ENCODE data around the gene BCKDHA.
"Not testable (repeated sequence)": the region's sequence is repeated elsewhere in the genome, so short reads cannot be mapped to it uniquely, and the experiment has no call there.

BCKDHA gene

GRCh38 chr19:41402010-41402409 lies 4.4 kb downstream of the BCKDHA start:
- Histone ChIP-seq H3K9me3 (ENCODE audit: severe bottlenecking) (no peaks in the 10 kb centered on the region), H3K4me1 (ENCODE audit: insufficient read depth, poor library complexity, severe bottlenecking) (peaks cover 3% of the 10 kb centered on the region), H3K4me3 (ENCODE audit: severe bottlenecking) (no peak overlapping the region), H3K27me3 (ENCODE audit: insufficient read depth, poor library complexity, severe bottlenecking) (no peaks in the 10 kb centered on the region), H3K27ac (ENCODE audit: poor library complexity, severe bottlenecking) (no peak overlapping the region), H3K36me3 (ENCODE audit: low read depth) (no peaks in the 10 kb centered on the region)
- DNase-seq (ENCODE audit: low spot score) = no peak
- ATAC-seq (ENCODE audit: low read depth) = no peak
- no peak for TF ChIP-seq CTCF (IDR thresholded peaks at IDR 0.05; ENCODE audit: poor library complexity, severe bottlenecking)

GRCh38 chr19:41403181-41403970 lies 5.8 kb downstream of the BCKDHA start:
- Histone ChIP-seq H3K27ac (ENCODE audit: poor library complexity, severe bottlenecking) (no peak overlapping the region), H3K9me3 (ENCODE audit: severe bottlenecking) (no peaks in the 10 kb centered on the region), H3K27me3 (ENCODE audit: insufficient read depth, poor library complexity, severe bottlenecking) (no peaks in the 10 kb centered on the region), H3K36me3 (ENCODE audit: low read depth) (no peaks in the 10 kb centered on the region), H3K4me3 (ENCODE audit: severe bottlenecking) (no peak overlapping the region), H3K4me1 (ENCODE audit: insufficient read depth, poor library complexity, severe bottlenecking) (peaks cover 3% of the 10 kb centered on the region)
- ATAC-seq (ENCODE audit: low read depth) = no peak
- TF ChIP-seq CTCF (IDR thresholded peaks at IDR 0.05; ENCODE audit: poor library complexity, severe bottlenecking) = no peak
- DNase-seq (ENCODE audit: low spot score) = no peak

GRCh38 chr19:41405776-41406175 lies 8.2 kb downstream of the BCKDHA start:
- Histone ChIP-seq H3K36me3 (ENCODE audit: low read depth) (peaks cover 5% of the 10 kb centered on the region; the same call in 1 of the 2 replicates), H3K27me3 (ENCODE audit: insufficient read depth, poor library complexity, severe bottlenecking) (no peaks in the 10 kb centered on the region), H3K4me3 (ENCODE audit: severe bottlenecking) (no peak overlapping the region), H3K9me3 (ENCODE audit: severe bottlenecking) (no peaks in the 10 kb centered on the region), H3K27ac (ENCODE audit: poor library complexity, severe bottlenecking) (no peak overlapping the region), H3K4me1 (ENCODE audit: insufficient read depth, poor library complexity, severe bottlenecking) (peaks cover 4% of the 10 kb centered on the region)
- ATAC-seq (ENCODE audit: low read depth) (no peak), DNase-seq (ENCODE audit: low spot score) (no peak)
- no peak for TF ChIP-seq CTCF (IDR thresholded peaks at IDR 0.05; ENCODE audit: poor library complexity, severe bottlenecking)

GRCh38 chr19:41407271-41407670 lies 9.7 kb downstream of the BCKDHA start:
- no peaks in the 10 kb centered on the region for H3K27me3 ChIP-seq (ENCODE audit: insufficient read depth, poor library complexity, severe bottlenecking)
- H3K9me3 ChIP-seq (ENCODE audit: severe bottlenecking) = no peaks in the 10 kb centered on the region
- H3K4me3 ChIP-seq (ENCODE audit: severe bottlenecking) = no peak overlapping the region
- H3K4me1 ChIP-seq (ENCODE audit: insufficient read depth, poor library complexity, severe bottlenecking) = peaks cover 4% of the 10 kb centered on the region
- TF ChIP-seq CTCF (IDR thresholded peaks at IDR 0.05; ENCODE audit: poor library complexity, severe bottlenecking) = no peak
- peaks cover 8% of the 10 kb centered on the region; the same call in 1 of the 2 replicates for H3K36me3 ChIP-seq (ENCODE audit: low read depth)
- H3K27ac ChIP-seq (ENCODE audit: poor library complexity, severe bottlenecking) = no peak overlapping the region
- no peak for DNase-seq (ENCODE audit: low spot score)
- ATAC-seq (ENCODE audit: low read depth) = no peak

- TF ChIP-seq CTCF (IDR thresholded peaks at IDR 0.05; ENCODE audit: poor library complexity, severe bottlenecking) = no peak
- peaks cover 4% of the 10 kb centered on the region for H3K4me1 ChIP-seq (ENCODE audit: insufficient read depth, poor library complexity, severe bottlenecking)
- H3K36me3 ChIP-seq (ENCODE audit: low read depth) = peaks cover 8% of the 10 kb centered on the region; the same call in 1 of the 2 replicates
- ATAC-seq (ENCODE audit: low read depth) = no peak
- no peak overlapping the region for H3K4me3 ChIP-seq (ENCODE audit: severe bottlenecking)
- H3K27me3 ChIP-seq (ENCODE audit: insufficient read depth, poor library complexity, severe bottlenecking) = no peaks in the 10 kb centered on the region
- no peak for DNase-seq (ENCODE audit: low spot score)
- H3K27ac ChIP-seq (ENCODE audit: poor library complexity, severe bottlenecking) = no peak overlapping the region
- H3K9me3 ChIP-seq (ENCODE audit: severe bottlenecking) = no peaks in the 10 kb centered on the region
These were observed 10.6 kb downstream of the BCKDHA start for GRCh38 chr19:41408256-41408655.

- not testable (repeated sequence) for DNase-seq (ENCODE audit: low spot score)
These were observed 11.2 kb downstream of the BCKDHA start for GRCh38 chr19:41408846-41409245.

More at GRCh38 chr19:41408846-41409245, 11.2 kb downstream of the BCKDHA start:
- H3K27ac ChIP-seq (ENCODE audit: poor library complexity, severe bottlenecking); H3K36me3 ChIP-seq (ENCODE audit: low read depth); ATAC-seq (ENCODE audit: low read depth); H3K9me3 ChIP-seq (ENCODE audit: severe bottlenecking); H3K27me3 ChIP-seq (ENCODE audit: insufficient read depth, poor library complexity, severe bottlenecking); H3K4me3 ChIP-seq (ENCODE audit: severe bottlenecking); H3K4me1 ChIP-seq (ENCODE audit: insufficient read depth, poor library complexity, severe bottlenecking): not testable (repeated sequence)
